Uterus (tissue), 2 donors: ENCODE measurements around the gene VWF.

Experiments
- CTCF ChIP-seq, 4 experiments: fragments of 200-600 bp in 2 of 4; fragments of 450-650 bp in 2 of 4; sonication (generic) in 2 of 4; IDR thresholded peaks; one replicate each; pipeline ENCODE4 v1.5.1; 2016 to 2019; ENCODE audit warnings: antibody characterized with exemption in 4 of 4, mild to moderate bottlenecking in 2 of 4, moderate library complexity in 1 of 4
- POLR2A ChIP-seq, 2 donors: fragments of 450-650 bp; IDR thresholded peaks; one replicate each; pipeline ENCODE4 v1.6.1; 2016; ENCODE audit warnings: antibody characterized with exemption in 2 of 2, mild to moderate bottlenecking in 1 of 2, moderate library complexity in 1 of 2

GRCh38 chr12:6073426-6073825 lies 51.0 kb downstream of the VWF start:
- TF ChIP-seq CTCF (IDR thresholded peaks at IDR 0.05): no peak
- TF ChIP-seq POLR2A (IDR thresholded peaks at IDR 0.05): no peak
